Endodermal cell (in vitro differentiated cells): ENCODE measurements around the gene MIPOL1. TPM values are rescaled to one million over a fixed set of nuclear protein-coding genes. Genes with fewer than 3 reads are reported as not detected.

Source experiments
- DNase-seq: peaks from one replicate; pipeline ENCODE4 v3.0.0-alpha.2; 2017
- H3K27ac ChIP-seq: 2 replicates; pipeline ENCODE4 v1.5.1; 2013; ENCODE audit warnings: mild to moderate bottlenecking, low read depth, low read length, moderate library complexity
- H3K27me3 ChIP-seq: 2 replicates; pipeline ENCODE4 v1.6.1; 2013; ENCODE audit warnings: mild to moderate bottlenecking, low read length, moderate library complexity; ENCODE audit not compliant: insufficient read depth, control insufficient read depth, poor library complexity, severe bottlenecking
- H3K36me3 ChIP-seq: 2 replicates; pipeline ENCODE4 v1.7.0; 2013; ENCODE audit warnings: mild to moderate bottlenecking, low read length, moderate library complexity; ENCODE audit not compliant: control insufficient read depth, insufficient read depth
- H3K4me1 ChIP-seq: one replicate; pipeline ENCODE4 v1.7.0; 2013; ENCODE audit warnings: low read length; ENCODE audit not compliant: control insufficient read depth, insufficient read depth
- H3K4me3 ChIP-seq: 2 replicates; pipeline ENCODE4 v1.5.1; 2013; ENCODE audit warnings: mild to moderate bottlenecking, low read length, moderate library complexity
- H3K9ac ChIP-seq: 2 replicates; pipeline ENCODE4 v1.6.1; 2013; ENCODE audit warnings: mild to moderate bottlenecking, low read length, moderate library complexity; ENCODE audit not compliant: poor library complexity, severe bottlenecking; ENCODE audit errors: extremely low read depth
- H3K9me3 ChIP-seq: 2 replicates; pipeline ENCODE4 v1.6.1; 2013; ENCODE audit warnings: mild to moderate bottlenecking, low read length, moderate library complexity; ENCODE audit not compliant: control insufficient read depth
- H3K27ac Mint-ChIP-seq: 2 replicates; pipeline ENCODE4 v1.8.0; 2020; ENCODE audit warnings: mixed read lengths
- H3K27me3 Mint-ChIP-seq: 2 replicates; pipeline ENCODE4 v1.8.0; 2021; ENCODE audit warnings: mild to moderate bottlenecking, mixed read lengths; ENCODE audit not compliant: insufficient read depth
- H3K36me3 Mint-ChIP-seq: 2 replicates; pipeline ENCODE4 v1.8.0; 2020; ENCODE audit warnings: low read depth, mixed read lengths
- H3K4me1 Mint-ChIP-seq: 2 replicates; pipeline ENCODE4 v1.8.0; 2020; ENCODE audit warnings: mixed read lengths
- H3K4me3 Mint-ChIP-seq: 2 replicates; pipeline ENCODE4 v1.8.0; 2020; ENCODE audit warnings: mild to moderate bottlenecking, moderate library complexity, mixed read lengths
- H3K9me3 Mint-ChIP-seq: 2 replicates; pipeline ENCODE4 v1.8.0; 2020; ENCODE audit warnings: mild to moderate bottlenecking, mixed read lengths
- WGBS, 2 experiments: methylation state at CpG; one replicate each; pipeline versions ENCODE4 v1.1.5 to v1.1.7; 2013; ENCODE audit warnings: missing lambda C conversion rate in 2 of 2, mixed read lengths in 1 of 2; ENCODE audit not compliant: insufficient coverage in 1 of 2, insufficient read length in 1 of 2; 5-methylcytosine and 5-hydroxymethylcytosine counted together
- total RNA-seq, 2 donors: library from RNA; stranded (reverse); fragmentation: NEBNext Ultra II Directional in 1 of 2; extraction: Animal tissue kit (Norgen Biotek cat#: 25700) in 1 of 2; gene quantifications; 2 replicates in 1 of 2; 3 replicates in 1 of 2; pipeline ENCODE4 v1.2.1, GENCODE V29; 2021
- TF ChIP-seq, protein P1 (sequence below): fragments of 200-600 bp; sonication (generic); conservative IDR thresholded peaks from 2 replicates; pipeline ENCODE4 v1.5.0; 2021; ENCODE audit warnings: antibody characterized with exemption, mild to moderate bottlenecking

The MIPOL1 gene
- total RNA-seq, 2 donors from 2014 or later = 22.0 to 28.5 TPM

DNA sequence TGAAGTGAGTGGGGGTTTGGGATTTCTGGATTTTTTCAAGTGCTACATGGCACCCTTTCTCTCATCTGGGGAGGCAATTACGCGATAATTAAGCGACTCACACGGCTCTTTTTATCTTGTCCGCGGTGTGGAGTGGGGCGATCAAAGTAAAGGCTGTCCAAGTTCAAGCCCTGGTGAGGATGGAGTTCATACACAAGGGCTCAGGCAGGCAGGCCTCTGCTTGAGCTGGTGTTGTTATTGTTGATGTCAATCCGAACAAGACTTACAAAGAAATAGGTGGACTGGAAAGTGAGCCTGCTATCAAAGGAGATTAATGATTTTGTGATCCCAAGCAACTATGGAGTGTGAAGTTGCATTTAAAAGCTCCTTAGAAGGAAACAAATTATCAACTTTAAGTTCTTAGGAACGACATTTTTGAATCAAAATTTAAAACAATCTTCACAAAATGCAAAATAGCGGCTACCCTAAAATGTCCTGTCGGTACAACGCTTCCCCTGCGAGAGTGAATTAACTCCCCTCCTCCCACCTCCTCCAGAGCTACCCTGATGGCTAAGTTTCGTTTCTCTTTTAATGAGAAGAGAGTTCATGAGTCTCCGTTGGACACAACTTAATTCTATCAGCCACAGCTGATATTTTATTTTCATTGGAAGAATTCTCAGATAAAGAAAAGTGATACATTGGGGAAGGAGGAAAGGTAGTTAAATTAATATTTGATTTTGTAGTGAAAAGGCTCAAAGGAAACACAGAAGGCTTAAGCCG lies 391.4 kb downstream of the MIPOL1 start:
- H3K36me3 Mint-ChIP-seq = peaks cover 19% of the 10 kb centered on the region
- Histone ChIP-seq H3K36me3 (no peaks in the 10 kb centered on the region), H3K27ac (no peak overlapping the region), H3K27me3 (peaks cover 91% of the 10 kb centered on the region), H3K9me3 (no peaks in the 10 kb centered on the region), H3K4me1 (peaks cover 10% of the 10 kb centered on the region), H3K9ac (no peak overlapping the region), H3K4me3 (peak overlapping the region; percentile 75)
- H3K4me3 Mint-ChIP-seq = peak overlapping the region; percentile 69
- peak; percentile 61 for DNase-seq
- H3K27me3 Mint-ChIP-seq = peaks cover 80% of the 10 kb centered on the region
- H3K4me1 Mint-ChIP-seq = peaks cover 55% of the 10 kb centered on the region
- TF ChIP-seq, protein P1, sequence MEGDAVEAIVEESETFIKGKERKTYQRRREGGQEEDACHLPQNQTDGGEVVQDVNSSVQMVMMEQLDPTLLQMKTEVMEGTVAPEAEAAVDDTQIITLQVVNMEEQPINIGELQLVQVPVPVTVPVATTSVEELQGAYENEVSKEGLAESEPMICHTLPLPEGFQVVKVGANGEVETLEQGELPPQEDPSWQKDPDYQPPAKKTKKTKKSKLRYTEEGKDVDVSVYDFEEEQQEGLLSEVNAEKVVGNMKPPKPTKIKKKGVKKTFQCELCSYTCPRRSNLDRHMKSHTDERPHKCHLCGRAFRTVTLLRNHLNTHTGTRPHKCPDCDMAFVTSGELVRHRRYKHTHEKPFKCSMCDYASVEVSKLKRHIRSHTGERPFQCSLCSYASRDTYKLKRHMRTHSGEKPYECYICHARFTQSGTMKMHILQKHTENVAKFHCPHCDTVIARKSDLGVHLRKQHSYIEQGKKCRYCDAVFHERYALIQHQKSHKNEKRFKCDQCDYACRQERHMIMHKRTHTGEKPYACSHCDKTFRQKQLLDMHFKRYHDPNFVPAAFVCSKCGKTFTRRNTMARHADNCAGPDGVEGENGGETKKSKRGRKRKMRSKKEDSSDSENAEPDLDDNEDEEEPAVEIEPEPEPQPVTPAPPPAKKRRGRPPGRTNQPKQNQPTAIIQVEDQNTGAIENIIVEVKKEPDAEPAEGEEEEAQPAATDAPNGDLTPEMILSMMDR = no peak
- H3K9me3 Mint-ChIP-seq = no peaks in the 10 kb centered on the region
- H3K27ac Mint-ChIP-seq = peak overlapping the region; percentile 93
- WGBS, 2 experiments = 2 to 8% methylated on average over 6 to 14 of the region's 16 CpGs

DNA sequence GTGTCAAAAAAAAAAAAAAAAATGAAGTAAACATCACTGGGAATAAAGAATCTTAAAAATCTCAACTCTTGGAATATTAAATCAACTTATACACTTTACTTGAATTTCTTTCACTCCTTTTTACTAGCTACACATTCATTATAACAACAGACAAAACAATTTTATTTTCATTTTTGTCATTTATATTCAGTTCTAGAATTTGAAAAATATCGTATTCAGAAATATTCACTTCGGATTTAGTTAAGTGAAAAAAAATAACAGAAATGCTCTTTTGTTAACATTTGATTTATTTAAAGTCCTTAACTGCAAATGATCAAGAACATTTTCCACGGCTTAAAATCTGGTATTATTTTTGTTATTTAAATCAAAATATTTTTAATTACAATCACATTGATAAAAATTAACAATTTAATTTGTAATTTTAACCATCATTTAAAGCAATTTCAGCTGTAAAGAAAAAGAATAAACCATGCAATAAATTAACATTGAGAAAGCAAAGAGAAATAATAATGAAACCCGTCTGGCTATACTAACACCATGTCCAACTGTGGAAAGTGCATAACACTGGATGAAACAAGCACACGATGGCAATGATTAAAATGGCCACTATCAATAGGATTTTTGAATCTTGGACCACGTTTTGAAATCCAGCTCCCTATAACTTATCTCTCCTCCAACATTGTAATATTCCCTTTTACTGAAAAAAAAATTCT lies 392.1 kb downstream of the MIPOL1 start:
- H3K4me3 ChIP-seq = peak overlapping the region; percentile 75
- no peak for DNase-seq
- Mint-ChIP-seq H3K36me3 (peaks cover 19% of the 10 kb centered on the region), H3K9me3 (no peaks in the 10 kb centered on the region), H3K27ac (no peak overlapping the region), H3K4me3 (peak overlapping the region; percentile 69), H3K27me3 (peaks cover 74% of the 10 kb centered on the region), H3K4me1 (peaks cover 55% of the 10 kb centered on the region)
- TF ChIP-seq, protein P1 = no peak
- no peaks in the 10 kb centered on the region for H3K9me3 ChIP-seq
- H3K36me3 ChIP-seq = no peaks in the 10 kb centered on the region
- peaks cover 10% of the 10 kb centered on the region for H3K4me1 ChIP-seq
- no peak overlapping the region for H3K9ac ChIP-seq
- 40 to 48% methylated on average over 2 to 3 of the region's 6 CpGs for WGBS, 2 experiments
- H3K27ac ChIP-seq = no peak overlapping the region
- H3K27me3 ChIP-seq = peaks cover 84% of the 10 kb centered on the region

DNA sequence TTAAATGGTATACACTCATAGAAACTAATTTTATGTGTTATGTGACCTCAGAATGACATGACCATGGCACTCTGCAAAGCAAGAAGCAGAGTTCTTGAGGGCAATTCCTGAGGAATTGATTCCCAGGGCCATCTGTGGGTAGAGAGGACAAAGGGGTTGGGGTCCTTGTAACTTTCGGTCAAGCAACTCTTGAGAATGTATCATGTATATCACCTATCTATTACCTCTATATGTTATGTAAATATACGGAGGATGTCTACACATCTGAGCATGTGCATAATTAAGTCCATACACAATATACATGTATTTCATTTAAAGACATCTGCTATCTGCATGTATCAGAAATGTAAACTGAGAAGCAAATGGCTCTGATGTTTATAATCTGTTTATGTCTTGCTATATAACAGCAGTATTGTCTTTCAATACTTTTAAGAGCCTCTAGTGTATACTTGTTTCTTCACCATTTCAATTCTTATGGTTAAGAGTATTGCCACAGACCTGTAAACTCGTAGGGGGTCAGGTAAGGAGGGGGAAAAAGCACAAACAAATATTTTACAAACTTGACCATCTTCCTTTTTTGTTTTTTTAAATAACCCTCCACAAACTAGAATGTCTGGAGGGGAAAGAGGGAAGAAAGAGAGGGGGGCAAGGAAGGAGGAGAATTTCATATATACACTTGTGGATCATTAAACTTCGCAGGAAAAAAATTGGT lies 392.8 kb downstream of the MIPOL1 start:
- WGBS, 2 experiments = 63% methylated on average over 1 of the region's 4 CpGs; no CpG with 5 or more reads in 1 of the 2 experiments
- H3K4me3 Mint-ChIP-seq = peak overlapping the region; percentile 69
- peaks cover 50% of the 10 kb centered on the region for H3K4me1 Mint-ChIP-seq
- no peaks in the 10 kb centered on the region for H3K9me3 ChIP-seq
- peaks cover 78% of the 10 kb centered on the region for H3K27me3 ChIP-seq
- H3K4me3 ChIP-seq = peak overlapping the region; percentile 75
- H3K27ac ChIP-seq = no peak overlapping the region
- peak overlapping the region; percentile 55 for H3K27ac Mint-ChIP-seq
- H3K36me3 ChIP-seq = no peaks in the 10 kb centered on the region
- peaks cover 68% of the 10 kb centered on the region for H3K27me3 Mint-ChIP-seq
- no peak overlapping the region for H3K9ac ChIP-seq
- TF ChIP-seq, protein P1 = no peak
- DNase-seq = no peak
- H3K36me3 Mint-ChIP-seq = peaks cover 19% of the 10 kb centered on the region
- H3K4me1 ChIP-seq = peaks cover 10% of the 10 kb centered on the region
- no peaks in the 10 kb centered on the region for H3K9me3 Mint-ChIP-seq
